GM12873 (cell line): ENCODE data around the gene CCL7.

Source experiments
- TF ChIP-seq, protein P1 (sequence below): IDR thresholded peaks from 2 replicates; pipeline ENCODE4 v1.5.1; 2012; ENCODE audit warnings: low read depth, mild to moderate bottlenecking, moderate library complexity, low read length, control low read depth; ENCODE audit not compliant: insufficient read depth; ENCODE audit errors: missing control alignments

The CCL7 gene

DNA sequence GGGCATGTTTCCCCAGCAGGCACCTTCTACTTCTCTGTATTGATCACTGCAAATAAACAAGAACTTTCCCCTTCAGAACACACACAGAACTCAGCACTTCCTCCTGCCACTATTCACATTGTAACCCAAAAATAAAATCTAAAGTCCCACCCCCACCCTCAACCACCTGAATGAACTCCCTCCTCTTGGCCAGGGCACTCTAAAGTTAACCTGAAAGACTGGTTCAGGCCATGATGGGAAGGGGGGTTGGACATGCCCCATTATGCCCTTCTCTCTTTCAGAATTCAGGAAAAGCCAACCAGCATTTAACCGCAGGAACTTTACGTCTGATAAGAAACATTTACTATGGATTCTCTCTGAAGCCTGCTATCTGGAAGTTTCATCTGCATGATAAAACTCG, 42.3 kb upstream of the CCL7 start:
- TF ChIP-seq, protein P1, sequence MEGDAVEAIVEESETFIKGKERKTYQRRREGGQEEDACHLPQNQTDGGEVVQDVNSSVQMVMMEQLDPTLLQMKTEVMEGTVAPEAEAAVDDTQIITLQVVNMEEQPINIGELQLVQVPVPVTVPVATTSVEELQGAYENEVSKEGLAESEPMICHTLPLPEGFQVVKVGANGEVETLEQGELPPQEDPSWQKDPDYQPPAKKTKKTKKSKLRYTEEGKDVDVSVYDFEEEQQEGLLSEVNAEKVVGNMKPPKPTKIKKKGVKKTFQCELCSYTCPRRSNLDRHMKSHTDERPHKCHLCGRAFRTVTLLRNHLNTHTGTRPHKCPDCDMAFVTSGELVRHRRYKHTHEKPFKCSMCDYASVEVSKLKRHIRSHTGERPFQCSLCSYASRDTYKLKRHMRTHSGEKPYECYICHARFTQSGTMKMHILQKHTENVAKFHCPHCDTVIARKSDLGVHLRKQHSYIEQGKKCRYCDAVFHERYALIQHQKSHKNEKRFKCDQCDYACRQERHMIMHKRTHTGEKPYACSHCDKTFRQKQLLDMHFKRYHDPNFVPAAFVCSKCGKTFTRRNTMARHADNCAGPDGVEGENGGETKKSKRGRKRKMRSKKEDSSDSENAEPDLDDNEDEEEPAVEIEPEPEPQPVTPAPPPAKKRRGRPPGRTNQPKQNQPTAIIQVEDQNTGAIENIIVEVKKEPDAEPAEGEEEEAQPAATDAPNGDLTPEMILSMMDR: no peak

DNA sequence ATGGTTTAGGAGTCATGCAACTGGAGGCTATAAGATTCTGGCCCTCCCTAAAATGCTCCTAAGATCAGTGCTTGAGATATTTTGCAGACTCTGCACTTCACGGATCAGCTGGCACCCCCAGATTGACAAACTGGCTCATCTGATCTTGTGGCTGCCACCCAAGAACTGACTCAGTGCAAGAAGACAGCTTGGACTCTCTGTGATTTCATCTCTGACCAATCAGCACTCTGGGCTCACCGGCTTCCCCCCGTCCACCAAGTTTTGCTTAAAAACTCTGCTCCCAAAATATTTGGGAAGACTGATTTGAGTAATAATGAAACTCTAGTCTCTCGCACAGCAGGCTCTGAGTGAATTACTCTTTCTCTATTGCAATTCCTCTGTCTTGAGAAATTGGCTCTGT, 41.2 kb upstream of the CCL7 start:
- TF ChIP-seq, protein P1: no peak

DNA sequence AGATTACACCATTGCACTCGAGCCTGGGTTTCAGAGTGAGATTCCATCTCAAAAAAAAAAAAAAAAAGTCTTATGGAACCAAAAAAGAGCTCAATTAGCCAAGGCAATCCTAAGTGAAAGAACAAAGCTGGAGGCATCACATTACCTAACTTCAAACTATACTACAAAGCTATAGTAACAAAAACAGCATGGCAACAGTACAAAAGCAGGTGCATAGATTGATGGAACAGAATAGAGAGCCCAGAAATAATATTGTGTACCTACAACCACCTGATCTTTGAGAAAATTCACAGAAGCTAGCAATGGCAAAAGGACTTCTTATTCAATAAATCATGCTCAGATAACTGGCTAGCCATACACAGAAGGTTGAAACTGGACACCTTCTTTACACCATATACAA, 39.7 kb upstream of the CCL7 start:
- TF ChIP-seq, protein P1: no peak

DNA sequence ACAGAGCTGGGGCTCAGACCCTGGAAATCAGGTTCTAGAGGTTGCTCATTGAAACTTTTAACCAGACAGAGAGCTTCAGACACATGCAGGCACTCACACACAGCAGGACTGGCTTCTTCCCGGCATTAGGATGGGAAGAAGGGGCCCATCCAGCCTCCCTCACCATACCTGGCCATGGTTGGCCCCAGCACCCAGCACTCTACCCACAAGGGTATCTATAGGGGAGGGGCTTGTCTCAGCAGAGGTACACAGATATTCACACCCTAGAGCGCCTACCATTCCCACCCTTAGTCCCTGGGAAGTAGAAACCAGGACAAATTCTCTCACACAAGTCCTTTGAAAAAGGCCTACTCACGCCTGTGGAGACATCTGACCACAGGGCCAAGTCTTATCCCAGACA, 35.4 kb upstream of the CCL7 start:
- TF ChIP-seq, protein P1: no peak

DNA sequence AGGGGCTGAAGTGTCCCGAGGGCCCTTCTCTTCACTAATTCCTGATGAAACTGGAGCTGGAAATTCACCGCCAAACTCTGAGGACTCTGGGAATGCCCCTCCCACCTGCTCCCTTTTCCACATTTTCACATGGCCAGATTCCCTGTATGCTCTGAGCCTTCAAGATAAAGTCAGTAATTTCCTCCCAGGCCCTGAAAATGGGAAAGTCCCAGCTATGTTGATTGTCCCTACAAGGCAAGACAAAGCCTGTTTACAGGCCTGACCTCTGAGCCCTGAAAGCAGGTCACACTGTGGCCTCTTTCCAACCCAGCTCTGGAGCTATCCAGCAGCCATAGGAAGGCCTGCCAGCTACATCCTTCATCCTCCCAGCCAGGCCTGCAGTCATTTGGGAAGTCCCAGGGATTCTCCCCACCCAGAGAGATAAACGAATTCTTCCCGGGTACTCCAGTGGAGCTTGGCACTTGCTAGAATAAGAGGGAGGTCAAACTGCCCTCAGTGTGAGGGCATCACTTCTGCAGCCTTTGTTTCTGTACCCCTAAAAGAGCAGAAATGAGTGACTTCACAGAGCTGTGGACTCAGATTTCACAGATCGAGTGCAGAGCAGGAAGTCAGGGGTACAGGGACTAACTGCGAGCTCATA, 34.5 kb upstream of the CCL7 start:
- TF ChIP-seq, protein P1: no peak

DNA sequence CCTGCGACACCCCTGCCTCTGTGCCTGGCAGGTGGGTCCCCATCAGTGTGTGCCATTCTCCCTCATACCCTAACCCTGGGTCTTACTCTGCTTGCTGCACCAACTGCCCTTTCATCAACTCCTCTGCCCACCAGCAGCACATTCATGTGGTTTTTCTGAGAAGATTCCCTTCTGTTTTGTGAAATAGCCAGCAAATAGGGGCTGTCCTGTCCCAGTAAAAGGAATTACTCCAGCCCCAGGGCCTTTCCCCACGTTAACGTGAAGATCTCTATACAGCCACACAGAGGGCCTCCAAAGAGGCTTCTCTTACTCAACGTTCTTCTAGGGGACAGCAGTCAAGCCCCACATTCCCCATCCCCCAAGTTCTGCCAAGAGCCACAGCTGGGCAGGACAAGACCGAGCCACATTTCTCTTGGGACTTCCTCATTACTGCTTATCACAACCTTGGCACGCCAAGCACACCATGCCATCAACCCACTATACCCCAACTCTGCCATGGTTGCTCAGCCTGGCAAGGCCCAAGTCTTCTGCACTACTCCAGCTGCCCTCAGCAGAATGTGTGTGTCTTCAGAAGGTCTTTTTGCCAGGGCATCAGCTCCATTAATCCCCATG, 33.6 kb upstream of the CCL7 start:
- TF ChIP-seq, protein P1: no peak

DNA sequence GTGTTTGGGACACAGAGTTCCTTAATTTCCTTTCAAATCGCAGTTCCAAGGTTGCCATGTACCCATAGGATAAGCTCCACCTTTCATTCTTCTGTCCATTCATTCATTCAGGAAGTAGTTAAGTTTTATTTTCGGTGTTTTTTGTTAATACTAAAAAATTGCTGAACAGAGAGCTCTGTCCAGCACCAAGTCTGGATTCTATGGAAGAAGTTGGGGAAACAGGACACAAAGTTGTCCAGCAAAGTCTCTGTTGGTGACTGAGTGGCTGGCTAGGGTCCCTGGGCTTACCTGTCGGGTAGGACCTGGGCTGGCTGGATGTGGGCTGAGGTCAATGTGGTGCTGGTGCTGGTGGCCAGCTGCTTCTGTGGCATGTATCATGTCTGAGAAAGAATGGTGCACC, 32.6 kb upstream of the CCL7 start:
- TF ChIP-seq, protein P1: no peak
